Adipose tissue (tissue), 3 donors: ENCODE data around the gene CFAP61. TPM values are rescaled to one million over a fixed set of nuclear protein-coding genes. Genes with fewer than 3 reads are reported as not detected.

Experiments used
- H3K27ac ChIP-seq: one replicate; pipeline ENCODE4 v1.5.1; 2013; ENCODE audit warnings: low read depth, low read length
- WGBS, 3 donors: extraction: QIAGEN DNeasy Blood & Tissue Kit; methylation state at CpG; one replicate each; pipeline ENCODE4 v1.1.7; 2013; 5-methylcytosine and 5-hydroxymethylcytosine counted together
- polyA plus RNA-seq, 3 donors: library from polyadenylated mRNA; stranded (reverse); fragments of 200-250 nt; gene quantifications; one replicate each; pipeline ENCODE4 v1.2.3, GENCODE V29; 2013
- donor health status: healthy with polysubstance abuse.
- donor health status: Bipolar disorder and iron deficiency.
- donor health status: healthy.

The CFAP61 gene
- polyA plus RNA-seq, 3 donors = 0.24 TPM; not detected in 2

DNA sequence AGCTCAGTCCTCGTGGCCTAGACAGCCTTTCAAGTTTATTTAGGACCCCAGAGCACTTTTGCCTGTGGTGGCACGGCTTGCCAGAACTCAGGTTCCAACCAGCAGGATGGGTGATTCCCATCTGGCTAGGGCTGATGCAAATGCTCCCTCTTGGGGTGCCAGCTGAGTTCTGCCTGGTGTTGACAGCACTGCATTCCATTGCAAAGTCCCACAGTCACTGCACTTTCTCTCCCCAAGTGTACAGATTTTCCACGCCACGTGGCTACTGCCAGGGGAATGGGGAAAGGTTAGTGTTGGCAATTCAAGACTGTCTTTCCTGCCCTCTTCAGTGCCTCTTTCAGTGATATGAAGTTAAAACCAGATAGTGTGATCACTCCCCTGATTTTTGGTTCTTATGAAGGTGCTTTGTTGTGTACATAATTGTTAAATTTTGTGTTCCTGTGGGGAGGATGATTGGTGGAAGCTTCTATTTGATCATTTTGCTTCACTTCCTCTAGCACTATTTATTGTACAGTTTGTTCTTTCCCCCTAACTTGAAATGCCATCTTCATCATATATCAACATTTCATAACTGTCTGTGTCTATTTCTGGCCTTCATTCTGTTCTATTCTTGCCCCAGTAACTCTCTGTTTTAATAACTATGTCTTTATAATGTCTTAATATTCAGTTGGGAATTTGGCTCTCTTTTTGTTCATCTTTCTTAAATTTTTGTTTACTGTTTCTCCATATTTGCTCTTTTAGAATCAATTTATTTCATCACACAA lies 86.2 kb downstream of the CFAP61 start:
- WGBS, 3 donors = 69 to 81% (median 76%) methylated on average over 4 of the region's 4 CpGs
- H3K27ac ChIP-seq = no peak overlapping the region

DNA sequence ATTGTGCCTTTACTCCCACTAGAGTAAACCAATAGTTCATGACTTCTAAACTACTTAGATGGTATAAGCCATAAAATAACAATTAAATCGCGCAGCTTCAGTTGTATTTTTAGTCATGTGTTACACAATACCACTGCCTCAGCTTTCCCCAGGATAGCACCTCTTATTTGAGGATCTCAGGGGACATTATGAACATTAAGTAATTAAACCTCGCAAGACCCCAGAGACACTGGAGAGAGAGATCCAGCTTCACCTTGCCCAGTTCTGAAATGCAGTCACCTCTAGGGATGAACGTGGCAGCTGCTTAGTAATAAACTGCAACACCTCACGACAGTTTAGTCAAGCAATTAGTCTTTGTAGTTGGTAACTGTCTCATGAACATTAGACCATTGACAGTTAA lies 87.1 kb downstream of the CFAP61 start:
- WGBS, 3 donors = 61 to 70% (median 68%) methylated on average over 5 of the region's 5 CpGs
- no peak overlapping the region for H3K27ac ChIP-seq

DNA sequence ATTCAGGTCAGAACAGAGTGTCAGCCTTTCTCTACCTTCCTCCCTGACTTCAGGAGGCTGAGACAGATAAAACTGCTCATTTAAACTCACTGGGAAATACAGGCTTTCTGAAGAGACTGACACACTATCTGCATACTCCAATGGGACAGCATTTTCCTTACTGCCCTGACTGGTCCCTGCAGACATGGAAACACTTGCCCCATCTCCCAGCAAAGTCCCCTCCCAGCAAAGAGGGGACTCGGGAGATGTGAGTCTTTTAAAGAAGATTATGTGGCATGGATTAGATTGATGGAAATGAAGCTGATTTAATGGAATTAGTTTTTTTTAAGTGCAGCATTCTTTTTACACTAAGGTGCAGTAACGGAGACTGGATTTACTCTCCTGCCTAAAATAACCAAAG lies 90.8 kb downstream of the CFAP61 start:
- no peak overlapping the region for H3K27ac ChIP-seq
- WGBS, 3 donors = 52 to 67% (median 59%) methylated on average over 2 of the region's 2 CpGs

DNA sequence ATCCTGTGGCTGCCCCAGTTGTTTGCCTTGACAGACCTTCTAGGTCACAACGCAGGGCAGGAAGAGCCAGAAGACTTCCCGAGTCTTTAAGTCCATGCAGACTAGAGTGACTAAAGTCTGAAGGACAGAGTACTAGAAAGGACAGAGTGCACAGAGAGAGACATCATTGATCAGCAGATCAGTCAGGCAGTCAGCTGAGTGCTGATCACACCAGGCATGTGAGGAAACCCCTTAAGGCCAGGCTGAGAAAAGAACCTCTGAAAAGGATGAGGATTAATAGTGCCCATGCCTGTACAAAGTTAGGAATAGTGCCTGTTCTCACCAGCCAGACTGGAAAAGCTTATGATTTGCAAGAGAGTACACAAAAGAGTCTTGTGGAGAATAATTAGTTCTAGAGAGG lies 91.3 kb downstream of the CFAP61 start:
- WGBS, 3 donors = 51 to 72% (median 57%) methylated on average over 2 of the region's 2 CpGs

DNA sequence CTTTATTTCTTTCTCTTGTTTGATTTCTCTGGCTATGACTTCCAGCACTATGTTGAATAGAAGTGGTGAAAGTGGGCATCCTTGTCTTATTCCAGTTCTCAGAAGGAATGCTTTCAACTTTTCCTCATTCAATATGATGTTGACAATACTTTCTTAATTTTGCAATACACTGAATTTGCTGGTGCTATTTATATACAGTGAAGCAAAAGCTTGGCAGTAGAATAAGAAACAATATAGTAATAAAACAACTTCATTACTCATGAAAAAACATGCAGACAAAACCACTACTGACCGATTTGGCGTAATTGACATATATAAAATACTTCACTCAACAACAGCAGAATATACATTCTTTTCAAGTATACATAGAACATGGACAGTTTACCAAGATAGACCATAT lies 96.4 kb downstream of the CFAP61 start:
- H3K27ac ChIP-seq = no peak overlapping the region
- WGBS, 3 donors = 74 to 93% (median 85%) methylated on average over 2 of the region's 2 CpGs

More for the DNA sequence above, 91.3 kb downstream of the CFAP61 start:
- H3K27ac ChIP-seq = no peak overlapping the region

DNA sequence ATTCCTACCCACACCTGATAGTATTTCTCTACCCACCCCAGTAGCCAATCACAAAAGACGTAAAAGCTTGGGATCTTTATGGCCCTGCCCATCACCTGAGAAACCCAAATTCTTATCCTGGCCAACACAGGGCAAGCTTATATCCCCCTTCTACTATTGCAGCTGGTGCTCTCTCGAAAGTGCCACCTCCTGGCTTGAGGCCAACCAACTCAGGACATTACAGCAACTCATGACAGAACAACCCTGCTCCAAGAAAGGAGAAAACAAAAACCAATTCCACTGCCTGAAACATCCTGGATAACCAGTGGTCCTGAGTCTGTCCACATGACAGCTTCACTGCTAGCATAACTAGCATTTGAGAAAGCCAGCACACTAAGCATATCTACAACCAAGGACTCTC lies 97.9 kb downstream of the CFAP61 start:
- WGBS, 3 donors = 73 to 77% (median 73%) methylated on average over 2 of the region's 2 CpGs
- H3K27ac ChIP-seq = no peak overlapping the region

DNA sequence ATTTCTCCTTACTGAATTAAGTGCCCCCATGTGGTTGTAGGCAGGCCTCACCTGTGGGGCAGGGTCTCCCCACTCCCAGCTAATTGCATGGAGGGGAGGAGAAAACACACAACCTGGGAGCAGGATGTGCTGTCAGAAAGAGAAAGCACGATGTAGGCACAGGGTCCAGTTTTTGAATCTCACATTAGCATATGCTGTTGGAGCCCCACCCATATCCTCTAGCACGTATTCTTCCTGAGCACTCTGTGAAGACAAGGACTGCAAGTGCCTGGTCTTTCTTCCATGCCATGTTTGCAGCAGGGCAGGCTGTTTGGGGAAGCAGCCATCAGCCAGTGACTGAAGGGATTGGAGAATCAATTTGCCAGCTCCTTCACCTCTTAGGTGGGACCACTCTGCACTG lies 108.2 kb downstream of the CFAP61 start:
- H3K27ac ChIP-seq = no peak overlapping the region
- 27 to 32% (median 31%) methylated on average over 2 of the region's 2 CpGs for WGBS, 3 donors

DNA sequence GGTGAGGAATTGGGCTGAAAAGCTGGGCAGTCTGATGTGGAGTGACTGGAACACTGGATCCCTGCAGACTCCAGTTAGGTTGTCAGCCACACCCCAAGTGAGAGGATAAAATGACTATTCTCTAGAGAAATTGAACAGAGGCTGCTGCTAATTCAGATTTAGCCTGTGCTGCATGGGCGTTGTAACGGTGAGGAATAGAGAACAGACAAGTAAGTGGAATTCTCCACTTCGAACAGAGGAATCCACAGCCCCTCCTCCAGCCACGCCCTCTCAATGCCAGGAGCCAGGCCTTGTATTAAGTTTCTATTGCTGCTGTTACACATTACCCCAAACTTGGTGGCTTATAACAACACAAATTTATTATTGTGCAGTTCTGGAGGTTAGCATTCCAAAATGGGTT lies 109.3 kb downstream of the CFAP61 start:
- no peak overlapping the region for H3K27ac ChIP-seq
- 55 to 65% (median 60%) methylated on average over 4 of the region's 4 CpGs for WGBS, 3 donors

DNA sequence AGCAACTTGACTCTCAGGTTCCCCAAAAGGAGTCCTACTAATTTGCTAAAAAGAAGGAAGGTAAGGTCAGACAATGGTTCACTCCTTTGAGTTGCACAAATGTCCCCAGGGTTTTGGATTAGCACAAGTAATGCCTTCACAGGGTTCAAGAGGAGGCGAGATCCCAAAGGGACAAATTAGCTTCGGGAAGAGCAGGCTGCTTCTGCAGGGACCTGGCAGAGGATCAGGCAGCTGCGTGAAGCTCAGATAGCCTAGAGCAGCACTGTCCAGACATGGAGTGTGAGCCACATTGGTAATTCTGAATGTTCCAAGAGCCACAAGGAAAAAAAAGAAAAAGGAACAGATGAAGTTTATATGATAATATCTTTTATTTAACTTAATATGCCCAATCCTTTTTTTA lies 115.4 kb downstream of the CFAP61 start:
- WGBS, 3 donors = 56 to 67% (median 63%) methylated on average over 3 of the region's 3 CpGs
- H3K27ac ChIP-seq = no peak overlapping the region

DNA sequence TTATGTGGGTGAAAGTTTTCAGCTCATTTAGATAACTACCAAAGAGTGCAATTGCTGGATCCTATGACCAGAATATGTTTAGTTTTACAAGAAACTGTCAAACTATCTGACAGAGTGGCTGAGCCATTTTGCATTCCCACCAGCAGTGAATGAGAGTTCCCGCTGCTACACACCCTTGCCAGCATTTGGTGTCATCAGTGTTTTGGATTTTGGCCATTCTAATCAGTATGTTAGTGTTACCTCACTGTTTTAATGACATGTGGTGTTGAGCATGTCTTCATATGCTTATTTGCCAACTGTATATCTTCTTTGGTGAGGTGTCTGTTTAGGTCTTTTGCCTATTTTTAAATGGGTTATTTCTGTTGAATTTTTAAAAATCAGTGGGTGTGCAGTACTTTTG lies 120.9 kb downstream of the CFAP61 start:
- no peak overlapping the region for H3K27ac ChIP-seq
- 70 to 75% (median 72%) methylated on average over 1 of the region's 1 CpG for WGBS, 3 donors

DNA sequence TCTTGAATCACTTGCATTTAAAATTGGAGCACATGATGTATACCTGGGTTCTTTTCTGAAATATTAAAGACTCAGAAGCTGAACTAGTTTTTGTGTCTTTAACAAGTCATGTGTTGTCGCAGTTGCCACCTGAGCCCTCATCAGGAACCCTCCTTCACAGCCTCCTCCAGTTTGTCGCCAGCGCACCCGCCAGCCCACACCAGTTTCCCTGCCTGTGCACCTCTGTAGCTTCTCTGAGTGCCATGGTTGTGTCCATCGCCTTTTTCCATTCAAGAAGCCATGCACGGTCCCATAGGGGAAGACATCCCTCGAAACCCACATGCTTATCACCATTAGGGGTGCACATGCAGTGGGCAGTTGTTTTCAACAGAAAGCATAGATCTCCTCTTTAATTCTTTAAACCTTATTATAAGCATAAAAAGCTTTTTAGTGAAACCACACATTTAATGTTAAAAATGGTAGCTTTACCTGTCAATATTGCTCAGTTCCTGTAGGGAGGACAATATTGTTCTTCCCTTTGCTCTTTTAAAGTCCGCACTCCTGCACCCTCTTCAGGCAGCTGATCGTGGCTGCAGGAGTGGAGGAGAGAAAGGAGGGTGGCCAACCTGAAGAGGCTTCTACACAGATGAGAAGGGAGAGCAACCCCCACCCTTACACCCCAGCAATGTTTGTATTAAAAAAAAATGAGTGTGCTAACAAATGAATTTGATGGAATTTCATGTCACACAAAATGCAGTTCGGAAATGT lies 121.9 kb downstream of the CFAP61 start:
- 79 to 86% (median 84%) methylated on average over 10 of the region's 10 CpGs for WGBS, 3 donors
- no peak overlapping the region for H3K27ac ChIP-seq

DNA sequence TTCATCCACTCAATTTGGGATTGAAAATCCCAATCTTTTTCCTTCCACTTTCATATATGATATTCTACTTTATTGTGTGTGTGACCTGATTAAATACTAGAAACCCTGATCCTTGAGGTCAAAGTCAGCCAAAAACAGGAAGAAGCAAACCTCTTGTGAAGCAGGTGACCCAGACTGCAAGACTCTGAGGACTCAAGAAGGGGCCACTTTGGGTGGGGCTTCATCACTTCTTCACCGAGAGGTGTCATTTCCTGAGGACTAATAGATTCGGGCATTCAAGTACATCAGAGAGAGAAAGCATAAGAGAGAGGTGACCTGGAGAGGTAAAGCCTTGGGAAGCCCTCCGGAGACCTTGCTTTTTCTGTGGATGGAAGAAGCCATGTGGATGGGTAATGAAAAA lies 129.0 kb downstream of the CFAP61 start:
- WGBS, 3 donors = 79 to 91% (median 85%) methylated on average over 3 of the region's 3 CpGs
- no peak overlapping the region for H3K27ac ChIP-seq

DNA sequence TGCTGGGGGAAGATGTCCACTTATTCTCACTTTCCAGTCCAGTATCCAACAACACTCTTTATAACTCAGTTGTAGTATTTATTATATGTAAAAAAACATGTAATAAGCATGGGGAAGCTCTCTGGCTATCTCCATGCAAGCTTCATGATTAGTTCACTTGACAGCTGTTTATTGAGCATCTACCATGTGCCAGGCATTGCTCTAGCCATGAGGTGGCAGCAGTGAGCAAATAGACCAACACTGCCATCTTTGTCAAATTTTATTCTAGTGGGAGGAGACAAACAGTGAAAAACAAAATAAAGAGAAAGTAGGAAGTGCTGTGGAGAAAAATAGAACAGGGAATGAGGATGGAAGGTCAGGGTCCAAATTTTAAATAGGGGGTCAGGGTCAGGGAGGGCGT lies 131.8 kb downstream of the CFAP61 start:
- WGBS, 3 donors = 60 to 83% (median 80%) methylated on average over 1 of the region's 1 CpG
- no peak overlapping the region for H3K27ac ChIP-seq

DNA sequence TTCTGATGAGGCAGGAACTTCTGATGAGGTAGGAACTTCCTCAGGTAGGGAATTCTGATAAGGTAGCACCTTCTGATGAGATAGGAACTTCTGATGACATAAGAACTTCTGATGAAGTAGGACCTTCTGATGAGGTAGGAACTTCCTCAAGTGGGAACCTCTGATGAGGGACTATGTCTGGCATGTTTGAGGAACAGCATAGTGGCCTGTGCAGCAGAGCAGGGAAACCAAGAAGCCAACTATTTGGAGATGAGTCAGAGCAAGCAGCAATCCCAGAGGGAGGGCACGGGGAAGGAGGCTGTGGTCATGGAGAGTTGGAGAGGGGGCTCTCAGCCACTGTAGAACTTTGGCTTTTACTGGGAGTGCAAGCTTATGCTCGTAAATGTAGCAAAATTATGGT lies 132.4 kb downstream of the CFAP61 start:
- 71 to 86% (median 84%) methylated on average over 2 of the region's 2 CpGs for WGBS, 3 donors
- H3K27ac ChIP-seq = no peak overlapping the region

DNA sequence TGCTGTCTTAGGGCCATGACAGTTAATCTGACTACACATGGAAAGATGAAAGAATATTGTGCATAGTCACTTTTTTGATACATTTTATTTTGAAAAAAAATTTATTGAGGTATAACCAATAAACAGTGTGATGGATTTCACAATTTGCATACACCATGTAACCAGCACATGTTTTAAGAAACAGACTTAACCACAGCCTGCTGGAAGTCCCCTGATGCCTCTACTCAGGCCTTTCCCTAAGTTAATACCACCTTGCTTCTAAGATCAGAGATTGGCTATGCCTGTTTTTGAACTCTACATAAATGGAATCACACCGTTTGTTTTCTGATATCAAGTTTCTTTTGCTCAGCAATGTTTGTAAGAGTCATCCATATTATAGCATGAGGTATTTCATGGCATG lies 136.3 kb downstream of the CFAP61 start:
- WGBS, 3 donors = 65 to 76% (median 69%) methylated on average over 1 of the region's 1 CpG
- H3K27ac ChIP-seq = no peak overlapping the region

DNA sequence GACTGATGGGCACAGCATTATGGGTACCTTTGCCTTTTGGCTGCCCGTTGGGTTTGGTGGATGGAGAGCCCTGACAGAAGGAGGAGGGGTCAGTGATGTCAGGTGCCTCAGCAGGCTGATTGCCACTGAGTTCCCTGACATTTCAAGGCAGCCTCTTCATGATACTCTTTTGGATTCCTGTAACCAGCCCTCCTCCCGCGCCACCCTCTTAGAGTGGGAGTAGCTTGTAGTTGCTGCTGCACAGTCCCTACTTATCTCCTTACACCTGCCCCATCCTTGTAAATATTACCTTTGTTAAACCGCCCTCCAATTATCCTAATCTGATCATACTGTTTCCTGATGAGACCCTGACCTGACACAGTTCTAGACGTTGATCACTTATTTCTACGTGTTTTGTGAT lies 140.0 kb downstream of the CFAP61 start:
- no peak overlapping the region for H3K27ac ChIP-seq
- 69 to 79% (median 76%) methylated on average over 6 of the region's 6 CpGs for WGBS, 3 donors

DNA sequence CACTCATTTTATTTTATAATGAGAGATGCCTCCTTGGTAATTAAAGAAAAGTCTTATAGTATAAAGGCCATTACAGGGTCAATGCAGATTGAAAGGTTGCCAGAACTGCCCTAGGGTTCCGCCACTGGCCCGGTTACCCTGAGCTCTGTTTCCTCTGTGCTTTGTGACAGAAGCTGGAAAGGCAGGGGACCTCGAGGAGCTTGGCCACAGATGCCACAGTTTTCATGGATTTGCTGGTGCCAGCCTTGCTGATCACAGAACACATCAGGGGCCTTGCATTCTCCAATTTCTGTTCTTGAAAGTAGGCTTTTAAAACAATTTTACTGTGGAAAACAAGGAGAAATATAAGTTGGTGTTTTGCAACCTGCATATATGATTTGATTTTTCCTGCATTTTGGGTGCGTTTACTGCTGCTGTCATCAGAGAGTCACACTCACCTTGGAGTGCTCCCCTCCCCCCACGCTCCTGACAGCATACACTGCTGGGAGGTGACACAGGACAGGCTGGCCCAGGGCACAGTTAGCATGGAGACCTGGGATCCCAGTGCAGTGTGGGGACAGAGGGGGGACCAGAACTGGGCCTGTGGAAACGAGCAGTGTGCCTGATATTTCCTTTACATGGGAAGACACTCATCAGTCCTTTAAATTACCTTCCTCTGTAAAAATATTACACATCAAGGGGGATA lies 142.8 kb downstream of the CFAP61 start:
- H3K27ac ChIP-seq = no peak overlapping the region
- 63 to 72% (median 69%) methylated on average over 6 of the region's 6 CpGs for WGBS, 3 donors

DNA sequence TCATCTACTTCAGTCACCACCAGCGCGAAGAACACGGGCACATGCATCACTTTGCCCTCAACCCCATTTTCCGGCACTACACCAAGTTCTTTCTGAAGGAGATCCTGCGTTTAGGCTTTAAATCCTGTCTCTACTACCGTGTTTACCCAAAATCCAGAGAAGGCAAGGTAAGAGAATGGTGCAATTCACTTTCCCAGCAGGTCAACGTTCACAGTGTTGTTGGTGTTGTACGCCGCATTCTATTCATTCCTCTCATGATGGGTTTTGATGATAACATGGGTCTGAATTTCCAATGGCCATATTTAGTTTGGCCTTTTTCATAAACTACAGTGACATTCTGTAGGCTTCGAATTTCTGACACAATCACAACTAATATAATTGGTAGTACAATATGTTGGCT lies 144.3 kb downstream of the CFAP61 start:
- 82 to 92% (median 88%) methylated on average over 10 of the region's 10 CpGs for WGBS, 3 donors
- no peak overlapping the region for H3K27ac ChIP-seq

DNA sequence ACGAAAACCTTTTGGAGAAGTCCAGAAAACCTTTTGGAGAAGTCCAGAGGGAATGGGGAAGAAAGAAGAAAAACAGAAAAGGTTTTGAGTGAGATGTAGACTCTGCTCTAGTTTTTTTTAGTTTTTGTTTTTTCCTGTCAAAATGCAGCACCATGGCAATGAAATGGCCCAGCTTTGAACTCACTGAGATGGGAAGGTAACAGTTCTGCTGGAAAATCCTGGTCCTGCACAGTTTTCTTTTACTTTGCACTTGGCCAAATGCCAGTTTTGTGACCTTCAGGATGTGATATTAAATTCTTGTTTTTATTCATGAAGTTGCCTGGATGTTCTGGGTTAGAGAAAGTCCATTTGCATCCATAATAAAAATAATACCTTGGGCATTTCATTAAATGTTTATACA lies 145.7 kb downstream of the CFAP61 start:
- H3K27ac ChIP-seq = no peak overlapping the region
- 75 to 91% (median 83%) methylated on average over 1 of the region's 1 CpG for WGBS, 3 donors
